Ramos (cell line): ENCODE data around the gene FAM110A.
"Not testable (repeated sequence)": the region's sequence is repeated elsewhere in the genome, so short reads cannot be mapped to it uniquely, and the experiment has no call there.

Experiments
- in situ Hi-C: fragments of 300-500 bp; cut with MboI; formaldehyde crosslinking; loops from one replicate; pipeline ENCODE4 v1.14.3; 2022; ENCODE audit warnings: low sequenced_read_pairs; ENCODE audit not compliant: unreplicated experiment

Gene FAM110A

DNA sequence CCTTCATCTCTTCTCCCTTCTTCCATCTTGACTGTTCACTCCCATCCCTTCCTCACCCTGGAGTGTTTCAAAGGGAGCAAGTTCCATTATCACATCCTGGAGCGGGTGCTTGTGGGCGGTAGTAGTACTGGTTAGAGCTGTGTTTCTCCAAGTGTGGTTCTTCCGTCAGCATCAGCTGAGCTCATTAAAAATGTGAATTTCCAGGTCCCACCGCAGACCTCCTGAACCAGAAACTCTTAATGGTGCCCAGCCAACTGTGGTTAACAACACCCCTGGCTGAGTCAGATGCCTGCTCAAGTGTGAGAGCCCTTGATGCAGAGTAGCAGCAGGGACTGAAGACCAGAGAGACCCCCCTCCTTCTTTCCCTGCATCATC is 58.2 kb downstream of the FAM110A start:
- in situ Hi-C loops, result no loop called here

- in situ Hi-C loops, result not testable (repeated sequence)
Measured at GRCh38 chr20:892371-892770, 58.9 kb downstream of the FAM110A start.
